GM12892 (cell line): ENCODE results near the gene TMEM94.
"Not testable (repeated sequence)": the region's sequence is repeated elsewhere in the genome, so short reads cannot be mapped to it uniquely, and the experiment has no call there.

Experiments
- DNase-seq: peaks from one replicate; pipeline ENCODE4 v3.0.0; 2011; ENCODE audit not compliant: insufficient read length
- FAIRE-seq: peaks from 2 replicates; lab custom pipeline; 2011; peaks lifted over from hg19 to GRCh38; lab: Jason Lieb, UNC
- POLR2A ChIP-seq: IDR thresholded peaks from 2 replicates; pipeline ENCODE4 v1.6.1; 2011; ENCODE audit warnings: low read depth, low read length, control low read depth
- POLR2AphosphoS5 ChIP-seq: IDR thresholded peaks from 2 replicates; pipeline ENCODE4 v1.6.1; 2011; ENCODE audit warnings: low read depth, low read length, control low read depth
- TAF1 ChIP-seq: IDR thresholded peaks from 2 replicates; pipeline ENCODE4 v1.6.1; 2011; ENCODE audit warnings: low read depth, mild to moderate bottlenecking, control low read depth, low read length, borderline replicate concordance

TMEM94 gene

DNA sequence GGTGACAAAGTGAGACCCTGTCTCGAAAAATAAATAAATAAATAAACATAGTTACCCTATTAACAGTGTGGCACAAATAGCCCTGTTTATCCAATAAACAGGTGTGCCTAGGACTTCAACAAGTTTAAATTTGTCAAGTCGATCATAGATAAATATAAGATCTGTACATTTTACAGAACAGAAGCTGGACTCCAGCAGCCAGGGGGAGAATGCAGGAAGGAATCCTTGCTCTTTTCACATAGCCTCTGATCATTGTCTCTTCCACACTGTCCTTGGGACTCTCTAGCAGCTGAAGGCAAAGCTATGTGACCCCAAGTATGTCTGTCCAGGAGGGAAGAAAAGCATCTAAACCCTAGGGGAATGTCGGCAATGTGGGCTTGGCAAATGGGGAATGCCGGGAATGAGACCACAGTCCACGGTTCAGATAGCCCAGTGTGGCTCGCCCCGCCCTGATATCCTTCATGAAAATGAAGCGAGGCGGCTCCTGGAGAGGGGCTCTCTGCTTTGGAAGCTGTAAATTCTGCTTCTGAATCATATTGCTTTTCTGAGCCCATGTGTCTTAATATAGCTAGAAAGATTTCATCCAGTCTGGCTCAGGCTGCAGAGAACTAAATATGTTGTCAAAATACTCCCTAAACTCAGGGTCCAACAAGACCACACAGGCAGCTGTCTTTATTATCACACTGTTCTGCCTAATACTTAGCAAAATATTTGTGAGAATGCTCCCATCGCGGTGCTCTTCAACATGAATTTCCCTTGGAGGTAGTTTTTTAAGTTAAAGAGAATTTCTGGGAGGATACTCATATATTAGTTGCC is 26.1 kb upstream of the TMEM94 start:
- no peak for FAIRE-seq
- no peak for DNase-seq
- no peak for TF ChIP-seq POLR2AphosphoS5
- TF ChIP-seq POLR2A = no peak
- no peak for TF ChIP-seq TAF1

DNA sequence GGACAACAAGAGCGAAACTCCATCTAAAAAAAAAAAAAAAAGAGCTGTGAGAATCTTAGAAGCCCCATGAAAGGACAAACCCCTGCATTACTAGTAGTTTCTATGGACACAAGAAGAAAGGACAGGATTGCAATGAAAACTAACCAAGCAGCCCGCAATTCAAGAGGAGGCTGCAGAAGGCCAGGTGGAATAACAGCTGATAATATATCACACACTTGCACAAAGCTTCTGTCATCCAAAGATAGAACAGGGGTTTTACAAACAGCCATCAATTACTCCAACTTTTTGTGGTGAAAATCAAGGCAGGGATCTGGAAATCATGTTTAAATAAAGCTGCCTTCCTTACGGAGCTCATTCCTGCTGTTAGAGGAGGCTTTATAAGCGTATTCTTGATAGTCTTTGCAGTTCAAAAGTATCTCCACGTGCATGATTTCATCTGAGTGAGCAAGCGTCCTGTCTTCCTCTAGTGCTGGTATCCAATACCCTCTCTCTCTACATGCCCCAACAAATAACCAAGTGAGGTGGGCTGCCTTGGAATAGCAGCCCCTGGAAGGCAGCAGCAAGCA is 23.1 kb upstream of the TMEM94 start:
- FAIRE-seq (no peak), DNase-seq (no peak)
- TF ChIP-seq TAF1 (no peak), POLR2AphosphoS5 (no peak), POLR2A (no peak)

DNA sequence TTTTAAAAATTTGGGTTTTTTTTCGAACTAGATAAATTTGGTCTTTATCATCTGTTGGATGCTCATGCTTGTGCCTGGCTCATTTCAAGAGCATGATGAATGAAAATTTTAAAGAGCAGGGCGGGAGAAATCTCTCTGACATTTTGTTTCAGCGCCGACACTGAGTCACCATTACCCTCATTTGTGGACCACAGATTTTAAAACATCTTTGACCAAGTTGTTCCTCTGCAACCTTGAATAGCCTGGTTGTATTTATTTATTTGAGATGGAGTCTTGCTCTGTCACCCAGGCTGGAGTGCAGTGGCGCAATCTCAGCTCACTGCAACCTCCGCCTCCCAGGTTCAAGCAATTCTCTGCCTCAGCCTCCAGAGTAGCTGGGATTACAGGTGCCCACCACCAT is 22.0 kb upstream of the TMEM94 start:
- FAIRE-seq = not testable (repeated sequence)

DNA sequence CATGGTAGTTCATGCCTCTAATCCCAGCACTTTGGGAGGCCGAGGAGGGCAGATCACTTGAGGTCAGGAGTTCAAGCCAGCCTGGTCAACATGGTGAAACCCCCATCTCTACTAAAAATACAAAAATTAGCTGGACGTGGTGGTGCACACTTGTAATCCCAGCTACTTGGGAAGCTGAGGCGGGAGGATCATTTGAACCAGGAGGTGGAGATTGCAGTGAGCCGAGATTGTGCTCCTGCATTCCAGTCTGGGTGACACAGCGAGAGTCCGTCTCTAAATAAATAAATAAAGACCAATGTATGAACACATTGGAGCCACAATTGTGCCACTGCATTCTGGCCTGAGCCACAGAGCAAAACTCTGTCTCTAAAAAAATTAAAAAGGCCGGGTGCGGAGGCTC is 19.0 kb upstream of the TMEM94 start:
- not testable (repeated sequence) for FAIRE-seq, DNase-seq

More for the DNA sequence above, 22.0 kb upstream of the TMEM94 start:
- DNase-seq = not testable (repeated sequence)

DNA sequence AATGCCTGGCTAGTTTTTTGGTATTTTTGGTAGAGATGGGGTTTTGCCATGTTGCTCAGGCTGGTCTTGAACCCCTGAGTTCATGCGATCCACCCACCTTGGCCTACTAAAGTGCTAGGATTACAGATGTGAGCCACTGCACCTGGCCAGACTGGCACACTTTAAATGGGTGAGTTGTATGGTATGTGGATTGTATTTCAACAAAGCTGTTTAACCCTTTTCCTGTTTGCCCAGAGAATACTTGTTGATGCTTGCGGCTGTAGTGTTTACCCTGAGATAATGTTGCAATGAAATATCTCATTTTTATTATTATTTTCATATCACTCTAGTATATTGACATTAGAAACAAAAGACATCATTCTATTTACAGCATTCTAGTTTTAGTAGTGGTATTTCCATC is 17.1 kb upstream of the TMEM94 start:
- TF ChIP-seq POLR2A (no peak), POLR2AphosphoS5 (no peak), TAF1 (no peak)
- DNase-seq (no peak), FAIRE-seq (no peak)

DNA sequence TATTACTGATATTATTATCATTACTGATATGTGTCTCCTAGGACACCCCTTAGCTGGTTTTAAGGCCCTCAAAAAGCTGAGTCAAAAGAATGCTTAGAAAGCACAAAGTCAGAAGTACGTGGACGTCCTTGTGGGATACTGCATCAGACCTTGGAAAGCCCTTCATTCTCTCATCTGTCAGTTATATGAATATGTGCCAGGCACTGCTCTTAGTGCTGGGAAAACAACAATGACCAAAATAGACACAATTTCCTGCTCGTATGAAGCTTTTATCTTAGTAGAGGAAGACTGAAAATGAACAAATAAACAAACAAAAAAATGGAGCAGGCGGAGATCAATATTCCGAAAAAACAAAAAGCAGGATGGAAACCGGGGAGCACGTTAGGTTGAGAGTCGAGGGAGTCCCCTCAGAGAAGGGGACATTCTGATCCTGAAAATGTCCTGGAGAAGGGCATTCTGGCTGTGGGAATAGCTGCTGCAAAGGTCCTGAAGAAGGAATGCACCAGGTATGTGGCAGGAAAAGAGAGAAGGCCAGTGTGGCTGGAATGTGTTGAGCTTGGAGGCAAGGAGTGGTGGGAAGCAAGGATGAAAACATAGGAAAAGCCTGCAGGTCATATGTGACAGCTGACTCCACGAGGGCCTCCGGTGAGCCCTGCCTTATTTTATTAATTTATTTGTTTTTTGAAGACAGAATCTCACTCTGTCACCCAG is 15.5 kb upstream of the TMEM94 start:
- DNase-seq (no peak), FAIRE-seq (no peak)
- no peak for TF ChIP-seq POLR2A
- TF ChIP-seq TAF1 = no peak
- TF ChIP-seq POLR2AphosphoS5 = no peak

DNA sequence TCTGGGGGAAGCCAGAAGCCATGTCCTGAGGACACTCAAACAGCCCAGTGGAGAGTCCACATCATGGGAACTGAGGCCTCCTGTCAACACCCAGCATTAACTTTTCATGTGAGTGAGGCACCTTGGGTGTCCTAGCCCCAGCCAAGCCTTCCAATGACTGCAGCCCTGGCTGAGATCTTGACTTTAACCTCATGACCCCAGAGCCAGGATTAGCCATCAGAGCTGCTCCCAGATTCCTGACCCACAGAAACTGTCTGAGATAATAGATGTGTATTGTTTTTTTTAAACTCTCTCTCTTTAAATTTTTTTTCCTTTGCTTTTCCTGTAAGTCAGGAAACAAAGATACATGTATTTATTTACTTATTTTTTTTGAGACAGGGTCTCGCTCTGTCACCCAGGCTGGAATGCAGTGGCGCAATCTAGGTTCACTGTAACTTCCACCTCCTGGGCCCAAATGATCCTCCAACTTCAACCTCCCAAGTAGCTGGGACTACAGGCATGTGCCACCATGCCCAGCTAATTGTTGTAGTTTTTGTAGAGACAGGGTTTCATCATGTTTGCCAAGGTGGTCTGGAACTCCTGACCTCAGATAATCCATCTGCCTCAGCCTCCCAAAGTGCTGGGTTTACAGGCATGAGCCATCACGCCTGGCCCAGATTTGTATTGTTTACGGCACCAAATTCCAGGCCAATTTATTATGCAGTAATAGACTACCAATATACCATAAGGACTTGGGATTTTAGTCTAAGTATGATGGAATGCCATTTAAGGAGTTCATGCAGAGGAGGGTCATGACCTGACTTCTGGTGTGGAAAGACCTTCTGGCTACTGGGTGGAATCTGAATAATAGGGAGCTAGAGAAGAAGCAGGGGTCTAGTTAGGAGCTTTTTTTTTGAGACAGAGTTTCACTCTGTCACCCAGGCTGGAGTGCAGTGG is 14.0 kb upstream of the TMEM94 start:
- TF ChIP-seq POLR2AphosphoS5 (no peak), POLR2A (no peak), TAF1 (no peak)
- DNase-seq (no peak), FAIRE-seq (no peak)

DNA sequence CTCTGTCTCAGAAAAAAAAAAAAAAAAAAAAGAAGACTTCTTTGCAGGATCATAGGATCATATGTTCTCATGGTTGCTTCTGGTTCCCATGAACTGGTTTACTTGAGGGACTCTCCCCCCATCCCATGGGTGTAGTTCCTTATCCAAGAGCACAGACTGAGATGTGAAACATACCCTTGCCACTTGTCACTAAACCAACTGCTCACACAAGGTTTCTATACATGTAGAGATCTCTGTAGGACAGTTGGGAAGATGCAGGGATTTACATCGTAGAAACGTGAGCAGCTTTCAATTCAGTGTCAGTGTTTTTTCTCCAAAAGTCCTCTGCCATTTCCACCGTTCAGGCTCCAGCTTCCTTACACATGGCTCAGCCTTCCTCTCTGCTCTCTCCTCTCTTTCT is 11.1 kb upstream of the TMEM94 start:
- no peak for TF ChIP-seq TAF1
- no peak for FAIRE-seq
- DNase-seq = no peak

DNA sequence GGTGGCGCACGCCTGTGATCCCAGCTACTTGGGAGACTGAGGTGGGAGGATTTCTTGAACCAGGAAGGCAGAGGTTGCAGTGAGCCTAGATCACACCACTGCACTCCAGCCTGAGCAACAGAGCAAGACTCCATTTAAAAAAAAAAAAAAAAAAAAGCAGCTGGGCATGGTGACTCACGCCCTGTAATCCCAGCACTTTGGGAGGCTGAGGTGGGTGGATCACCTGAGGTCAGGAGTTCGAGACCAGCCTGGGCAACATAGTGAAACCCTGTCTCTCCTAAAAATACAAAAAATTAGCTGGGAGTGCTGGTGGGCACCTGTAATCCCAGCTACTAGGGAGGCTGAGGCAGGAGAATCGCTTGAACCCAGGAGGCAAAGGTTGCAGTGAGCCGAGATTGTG is 10.5 kb upstream of the TMEM94 start:
- not testable (repeated sequence) for DNase-seq, FAIRE-seq

DNA sequence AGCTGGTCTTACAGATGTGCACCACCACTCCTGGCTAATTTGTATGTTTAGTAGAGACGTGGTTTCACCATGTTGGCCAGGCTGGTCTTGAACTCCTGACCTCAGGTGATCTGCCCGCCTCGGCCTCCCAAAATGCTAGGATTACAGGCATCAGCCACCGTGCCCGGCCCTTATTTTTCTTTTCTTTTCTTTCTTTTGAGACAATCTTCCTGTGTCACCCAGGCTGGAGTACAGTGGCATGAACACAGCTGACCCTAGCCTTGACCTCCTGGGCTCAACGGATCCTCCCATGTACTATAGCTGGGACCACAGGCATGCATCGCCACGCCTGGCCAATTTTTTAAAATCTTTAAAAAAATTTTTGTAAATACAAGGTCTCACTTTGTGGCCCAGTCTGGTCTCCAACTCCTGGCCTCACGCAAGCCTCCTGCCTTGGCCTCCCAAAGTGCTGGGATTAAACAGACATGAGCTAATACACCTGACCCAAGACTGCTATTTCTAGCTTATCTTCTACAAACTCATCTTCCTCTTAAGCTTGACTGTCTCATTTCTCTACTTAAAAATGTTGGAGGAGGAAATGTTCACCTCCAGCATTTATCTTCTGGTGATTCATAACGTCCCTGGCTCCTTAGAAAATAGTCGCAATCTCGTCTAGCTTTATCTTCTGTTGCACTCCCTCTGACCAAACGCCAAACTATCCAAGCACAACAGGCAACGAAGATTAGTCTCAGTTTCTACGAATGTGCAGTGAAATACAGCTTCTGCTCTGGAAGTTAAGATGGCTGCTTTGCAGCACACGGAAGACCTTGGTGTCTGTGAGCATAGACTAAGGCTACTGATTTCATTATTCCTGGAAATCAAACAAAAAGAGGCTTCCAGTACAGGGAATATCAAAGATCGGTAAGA is 8.2 kb upstream of the TMEM94 start:
- DNase-seq (no peak), FAIRE-seq (no peak)

DNA sequence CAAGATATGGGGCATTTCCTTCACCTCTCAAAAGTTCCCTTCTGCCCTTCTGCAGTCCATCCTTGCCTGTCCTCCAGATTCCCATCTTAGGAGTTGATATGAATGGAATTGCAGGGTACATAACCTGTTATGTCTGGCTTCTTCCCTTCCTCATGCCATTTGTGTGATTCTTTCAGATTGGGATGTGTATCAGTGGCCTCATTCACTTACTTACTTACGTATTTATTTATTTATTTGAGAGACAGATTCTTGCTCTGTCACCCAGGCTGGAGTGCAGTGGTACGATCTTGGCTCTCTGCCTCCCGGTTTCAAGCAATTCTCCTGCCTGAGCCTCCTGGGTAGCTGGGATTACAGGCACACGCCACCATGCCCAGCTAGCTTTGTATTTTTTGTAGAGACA is 6.2 kb upstream of the TMEM94 start:
- TF ChIP-seq POLR2A = no peak
- no peak for TF ChIP-seq POLR2AphosphoS5
- no peak for TF ChIP-seq TAF1
- FAIRE-seq (no peak), DNase-seq (no peak)

More for the DNA sequence above, 8.2 kb upstream of the TMEM94 start:
- TF ChIP-seq POLR2AphosphoS5 (no peak), TAF1 (no peak), POLR2A (no peak)
